ENCODE measurements around the gene RPL13.
A peak's percentile ranks its signal among the peaks of the same experiment; 100 is the strongest.

The RPL13 gene

GRCh38 chr16:89572485-89573205 lies 12.2 kb downstream of the RPL13 start:
- no peak for DNase-seq (ENCODE audit: low read depth)
- TF ChIP-seq CTCF (conservative IDR thresholded peaks at IDR 0.05; ENCODE audit: low read depth, low read length), result no peak

GRCh38 chr16:89573826-89574680 lies 13.6 kb downstream of the RPL13 start:
- H3K4me3 ChIP-seq (ENCODE audit: low read length), result no peak overlapping the region
- no peak for TF ChIP-seq CTCF (conservative IDR thresholded peaks at IDR 0.05; ENCODE audit: low read depth, low read length)
- no peak for DNase-seq (ENCODE audit: low read depth)

More at GRCh38 chr16:89572485-89573205, 12.2 kb downstream of the RPL13 start:
- H3K4me3 ChIP-seq (ENCODE audit: low read length), result no peak overlapping the region

GRCh38 chr16:89574681-89575246 lies 14.3 kb downstream of the RPL13 start:
- DNase-seq (ENCODE audit: low read depth), result no peak
- peak; percentile 67 for TF ChIP-seq CTCF (conservative IDR thresholded peaks at IDR 0.05; ENCODE audit: low read depth, low read length)
- H3K4me3 ChIP-seq (ENCODE audit: low read length), result peak overlapping the region; percentile 40

- H3K4me3 ChIP-seq (ENCODE audit: low read length), result peak within 1 kb of the TSS; percentile 40
- TF ChIP-seq CTCF (conservative IDR thresholded peaks at IDR 0.05; ENCODE audit: low read depth, low read length), result no peak
- no peak for DNase-seq (ENCODE audit: low read depth)
Measured at GRCh38 chr16:89575247-89576152, 15.0 kb downstream of the RPL13 start, which contains the start of gene CPNE7. Gene CPNE7 (plus strand): TSS chr16:89575758. CDS start chr16:89575898, 140 bp downstream.

GRCh38 chr16:89576153-89577054 lies 15.9 kb downstream of the RPL13 start:
- no peak for DNase-seq (ENCODE audit: low read depth)
- H3K4me3 ChIP-seq (ENCODE audit: low read length), result peak overlapping the region; percentile 29
- TF ChIP-seq CTCF (conservative IDR thresholded peaks at IDR 0.05; ENCODE audit: low read depth, low read length), result no peak
